ENCODE results near the gene SLC17A8.

The SLC17A8 gene

GRCh38 chr12:100433701-100434100 is 76.8 kb downstream of the SLC17A8 start:
- DNase-seq, result no peak

- no peak for DNase-seq
Measured at GRCh38 chr12:100434177-100434576, 77.3 kb downstream of the SLC17A8 start.

DNA sequence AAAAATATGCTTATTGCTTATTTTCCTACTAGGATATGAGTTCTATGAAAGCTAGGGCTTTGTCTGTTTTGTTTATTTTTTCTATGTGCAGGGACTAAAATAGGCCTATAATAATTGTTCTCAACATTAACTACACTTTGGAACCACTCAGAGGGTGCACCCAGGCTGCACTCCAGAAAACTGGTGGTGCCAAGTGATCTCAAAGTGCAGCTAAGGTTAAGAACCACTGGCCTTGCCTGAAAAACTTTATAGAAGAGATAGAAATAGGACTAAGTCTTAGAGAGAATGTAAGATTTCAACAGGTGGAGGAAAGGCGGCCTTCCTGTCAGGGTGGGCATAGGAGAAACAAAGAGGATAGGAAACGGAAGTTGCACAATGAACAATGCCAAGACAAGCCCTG is 79.1 kb downstream of the SLC17A8 start:
- no peak for DNase-seq

DNA sequence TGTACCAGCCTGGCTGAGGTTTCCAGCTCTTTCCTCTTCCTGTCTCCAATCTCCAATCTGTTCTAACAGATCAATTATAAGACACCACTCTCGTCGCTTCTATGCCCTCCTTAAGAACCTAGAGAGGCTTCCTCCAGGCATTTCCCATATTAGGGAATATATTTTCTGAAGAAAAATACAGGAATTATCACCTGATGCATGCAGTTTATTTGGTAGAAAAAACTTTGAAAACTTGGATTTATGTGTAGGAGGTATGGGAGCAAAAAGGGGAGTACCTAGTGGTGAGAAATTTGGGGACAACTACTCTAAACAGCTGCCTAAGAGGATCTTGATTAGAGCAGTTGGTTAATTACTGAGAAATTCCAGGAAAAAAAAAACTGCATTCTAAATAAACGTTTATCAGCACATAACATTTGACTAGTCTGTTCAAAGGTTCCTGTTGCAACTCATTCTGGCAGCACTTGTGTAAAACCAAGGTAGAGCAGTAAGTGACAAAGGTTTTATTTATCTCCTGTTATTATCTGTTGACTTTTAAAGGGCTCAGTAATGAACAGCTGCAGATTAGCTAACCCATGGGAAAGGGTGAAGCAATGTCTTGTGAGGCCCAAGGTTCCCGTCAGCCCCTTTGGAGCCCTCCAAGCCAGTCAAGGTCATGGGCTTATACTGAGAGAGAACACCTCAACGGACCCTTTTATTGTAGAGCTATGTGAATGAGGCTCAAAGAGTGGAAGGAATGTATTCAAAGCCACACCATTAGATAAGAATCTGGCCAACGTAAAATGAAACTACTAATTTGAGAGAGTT is 80.4 kb downstream of the SLC17A8 start:
- no peak for DNase-seq

DNA sequence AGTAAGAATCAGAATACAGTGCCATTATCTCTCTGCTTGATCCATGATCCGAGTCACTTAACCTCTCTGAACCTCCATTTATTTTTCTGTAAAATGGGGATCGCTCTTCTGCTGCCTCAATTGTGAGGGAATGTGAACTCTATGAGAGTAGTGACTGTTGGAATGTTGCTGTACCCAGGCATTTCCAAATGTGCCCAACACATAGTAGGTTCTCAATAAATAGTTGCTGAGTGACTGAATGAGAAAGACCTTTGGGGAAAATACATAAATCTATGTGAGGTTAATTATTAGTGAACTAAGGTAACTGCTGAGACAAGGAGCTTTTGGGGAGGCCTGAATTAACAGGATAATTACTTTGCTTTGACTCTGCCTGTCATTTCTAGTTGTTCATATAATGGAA is 82.9 kb downstream of the SLC17A8 start:
- no peak for DNase-seq

- no peak for DNase-seq
Measured at GRCh38 chr12:100442403-100442802, 85.5 kb downstream of the SLC17A8 start.

- DNase-seq, result no peak
Measured at GRCh38 chr12:100443434-100443833, 86.6 kb downstream of the SLC17A8 start.

- no peak for DNase-seq
Measured at GRCh38 chr12:100445081-100445481, 88.2 kb downstream of the SLC17A8 start.

DNA sequence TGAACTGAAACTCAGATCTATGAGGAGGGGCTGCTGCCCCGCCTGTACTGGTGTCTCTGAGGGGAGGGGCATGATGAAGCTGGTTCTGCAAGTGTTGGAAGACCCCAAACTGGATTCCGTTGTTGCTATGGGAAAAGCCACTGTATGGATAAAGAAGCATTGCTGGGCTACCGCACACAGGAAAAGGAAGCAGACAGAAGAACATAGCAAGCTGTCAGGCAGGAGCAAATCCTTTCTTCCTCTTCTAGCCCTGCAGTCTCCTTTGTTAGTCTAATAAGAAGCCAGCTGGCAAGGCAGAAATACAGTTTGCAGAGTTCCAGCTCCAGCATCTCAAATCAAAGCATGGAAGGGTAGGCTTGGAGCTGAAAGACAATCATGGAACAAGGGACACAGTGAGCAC is 90.5 kb downstream of the SLC17A8 start:
- no peak for DNase-seq

- DNase-seq, result no peak
Measured at GRCh38 chr12:100448656-100449055, 91.8 kb downstream of the SLC17A8 start.

DNA sequence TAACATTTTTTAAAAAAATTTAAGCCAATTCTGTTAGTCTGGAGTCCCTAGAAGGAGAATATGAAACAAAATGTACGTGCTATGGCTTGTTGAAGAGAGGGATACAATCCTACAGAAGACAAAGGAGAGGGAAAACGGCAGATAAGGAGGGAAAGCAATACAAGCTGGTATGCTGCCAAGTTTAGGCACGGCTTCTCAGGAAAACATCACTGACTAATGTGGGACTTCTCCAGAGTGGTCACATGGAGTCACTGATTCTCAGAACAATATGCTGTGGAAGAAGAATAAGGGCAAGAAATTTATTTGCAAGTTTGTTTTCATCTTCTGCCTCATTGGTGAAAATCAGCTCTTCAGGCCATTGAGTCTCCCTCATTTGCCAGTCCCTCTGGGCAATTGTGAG is 93.9 kb downstream of the SLC17A8 start:
- DNase-seq, result no peak

DNA sequence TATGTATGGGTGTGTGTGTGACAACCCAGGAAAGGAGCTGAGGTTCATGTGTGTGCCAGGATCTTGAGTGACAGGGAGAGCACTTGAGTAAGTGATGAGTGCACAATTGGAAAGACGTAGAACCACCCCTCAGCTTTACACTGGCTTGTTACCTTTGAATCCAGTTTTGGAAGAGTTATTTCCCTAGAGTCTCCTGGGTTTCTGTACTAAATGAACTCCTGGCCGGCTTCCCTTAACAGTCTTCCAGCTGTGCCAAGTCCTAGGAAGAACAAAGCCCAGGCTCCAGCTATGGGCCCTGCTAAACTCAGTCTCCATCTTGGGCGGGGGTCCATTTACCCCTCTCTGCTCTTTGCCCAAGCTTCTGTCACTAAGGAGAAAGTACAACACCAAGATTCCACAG is 97.1 kb downstream of the SLC17A8 start:
- no peak for DNase-seq

GRCh38 chr12:100455896-100456295 is 99.0 kb downstream of the SLC17A8 start:
- DNase-seq, result no peak

DNA sequence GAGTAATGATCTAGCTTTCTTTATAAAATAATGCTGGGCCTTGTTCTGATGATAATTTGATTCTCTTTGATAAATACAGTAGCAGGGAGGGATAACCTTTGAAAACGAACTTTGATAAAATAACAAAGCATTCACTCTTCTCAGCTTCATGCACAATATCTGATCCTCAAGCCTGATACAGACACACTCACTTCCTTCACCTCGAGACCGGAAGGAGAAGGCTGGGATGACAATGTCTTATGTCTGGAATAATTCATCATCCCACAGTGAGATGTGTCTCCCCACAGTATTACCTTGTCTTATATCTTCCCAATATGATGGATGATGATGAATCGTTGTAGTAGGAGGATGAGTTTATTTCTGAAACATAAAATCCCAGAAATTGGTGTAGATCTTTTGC is 101.3 kb downstream of the SLC17A8 start:
- DNase-seq, result no peak

DNA sequence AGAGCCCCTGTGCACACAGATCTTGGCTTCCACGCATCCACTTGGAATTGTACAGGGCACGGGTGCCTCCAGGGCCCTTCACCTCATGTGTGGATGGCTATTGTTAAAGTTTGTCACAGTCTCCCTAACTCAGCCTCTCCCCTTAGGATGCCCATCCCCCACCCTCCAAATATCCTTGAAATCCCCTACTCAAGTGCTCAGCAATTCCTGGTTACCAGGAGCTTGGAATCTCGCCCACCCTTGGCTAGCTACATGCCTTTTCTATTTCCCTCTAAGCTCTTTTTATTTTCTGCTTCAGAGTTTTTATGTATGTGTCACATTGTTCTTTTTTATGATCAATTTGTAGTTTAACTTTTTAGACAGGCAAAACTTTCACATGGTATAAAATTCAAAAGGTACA is 103.8 kb downstream of the SLC17A8 start:
- DNase-seq, result no peak

- DNase-seq, result no peak
Measured at GRCh38 chr12:100461330-100461973, 104.6 kb downstream of the SLC17A8 start.

GRCh38 chr12:100463661-100464060 is 106.8 kb downstream of the SLC17A8 start:
- no peak for DNase-seq

DNA sequence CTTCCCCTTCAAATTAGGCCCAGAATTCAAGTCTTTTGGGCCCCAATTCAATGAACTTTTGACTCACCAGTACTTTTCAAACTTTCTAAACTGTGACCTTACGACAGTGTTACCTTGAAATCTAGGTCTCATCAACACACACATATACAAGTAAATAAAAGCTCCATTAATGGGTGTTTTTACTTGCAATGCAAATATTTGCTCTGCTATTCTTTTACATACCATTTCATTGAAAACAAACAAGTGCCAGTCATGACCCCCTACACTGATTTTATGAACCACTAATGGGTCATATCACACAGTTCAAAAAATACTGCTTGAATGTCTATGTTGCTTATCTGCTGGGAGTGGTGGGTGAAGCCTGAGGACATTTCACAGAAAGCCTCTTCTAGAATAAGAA is 107.7 kb downstream of the SLC17A8 start:
- DNase-seq, result no peak

GRCh38 chr12:100468126-100468525 is 111.3 kb downstream of the SLC17A8 start:
- DNase-seq, result no peak

All from CD4-positive, alpha-beta T cell treated with Interleukin-6 for 4 hours (primary cell).